H1 (cell line): ENCODE data around the gene MZF1. TPM values are rescaled to one million over a fixed set of nuclear protein-coding genes. Genes with fewer than 3 reads are reported as not detected.
A peak's percentile ranks its signal among the peaks of the same experiment; 100 is the strongest.

Experiments used
- BACH1 ChIP-seq: IDR thresholded peaks from 2 replicates; pipeline ENCODE4 v1.6.1; 2012; ENCODE audit warnings: low read length, improper control_type of control experiment
- CEBPB ChIP-seq: IDR thresholded peaks from 2 replicates; pipeline ENCODE4 v1.6.1; 2012; ENCODE audit warnings: low read depth, low read length
- JUND ChIP-seq: IDR thresholded peaks from 2 replicates; pipeline ENCODE4 v1.6.1; 2011; ENCODE audit warnings: mild to moderate bottlenecking, improper control_type of control experiment, low read length
- PHF8 ChIP-seq: fragments of 200-600 bp; sonication (generic); conservative IDR thresholded peaks from 2 replicates; pipeline ENCODE4 v1.7.1; 2012; ENCODE audit warnings: low read depth, mild to moderate bottlenecking, inconsistent platforms, low read length, moderate library complexity
- RBBP5 ChIP-seq: IDR thresholded peaks from 2 replicates; pipeline ENCODE4 v1.7.1; 2012; ENCODE audit warnings: low read depth, mild to moderate bottlenecking, inconsistent platforms, low read length, moderate library complexity, borderline replicate concordance
- SUZ12 ChIP-seq: fragments of 200-600 bp; sonication (generic); IDR thresholded peaks from 2 replicates; pipeline ENCODE4 v1.6.1; 2012; ENCODE audit warnings: mild to moderate bottlenecking, inconsistent platforms, low read length, moderate library complexity, mixed read lengths
- TEAD4 ChIP-seq: IDR thresholded peaks from 2 replicates; pipeline ENCODE4 v1.6.1; 2012; ENCODE audit warnings: low read depth, low read length, inconsistent platforms, mixed read lengths
- polyA plus RNA-seq, 7 experiments: library from polyadenylated mRNA; depleted of rRNA in 3 of 7; stranded (reverse) in 5 of 7; unstranded in 2 of 7; fragments of >200 nt in 5 of 7; fragments of 200-250 nt in 2 of 7; gene quantifications; 1 replicate in 5 of 7; 2 replicates in 1 of 7; 4 replicates in 1 of 7; pipeline versions ENCODE4 v1.2.1 to v1.2.3, GENCODE V29; 2011 to 2013; ENCODE audit warnings: missing spikeins in 2 of 7, mixed read lengths in 2 of 7
- total RNA-seq: library from RNA; stranded (reverse); fragmentation: NEBNext Ultra II Directional; extraction: Animal tissue kit (Norgen Biotek cat#: 25700); gene quantifications from 2 replicates; pipeline ENCODE4 v1.2.1, GENCODE V29; 2021

MZF1 gene
- total and polyA plus RNA-seq, 2 of the 8 experiments (the other 6 are each of a cell fraction or from before 2014, with no cell fraction given), result 15.2 to 25.0 TPM

DNA sequence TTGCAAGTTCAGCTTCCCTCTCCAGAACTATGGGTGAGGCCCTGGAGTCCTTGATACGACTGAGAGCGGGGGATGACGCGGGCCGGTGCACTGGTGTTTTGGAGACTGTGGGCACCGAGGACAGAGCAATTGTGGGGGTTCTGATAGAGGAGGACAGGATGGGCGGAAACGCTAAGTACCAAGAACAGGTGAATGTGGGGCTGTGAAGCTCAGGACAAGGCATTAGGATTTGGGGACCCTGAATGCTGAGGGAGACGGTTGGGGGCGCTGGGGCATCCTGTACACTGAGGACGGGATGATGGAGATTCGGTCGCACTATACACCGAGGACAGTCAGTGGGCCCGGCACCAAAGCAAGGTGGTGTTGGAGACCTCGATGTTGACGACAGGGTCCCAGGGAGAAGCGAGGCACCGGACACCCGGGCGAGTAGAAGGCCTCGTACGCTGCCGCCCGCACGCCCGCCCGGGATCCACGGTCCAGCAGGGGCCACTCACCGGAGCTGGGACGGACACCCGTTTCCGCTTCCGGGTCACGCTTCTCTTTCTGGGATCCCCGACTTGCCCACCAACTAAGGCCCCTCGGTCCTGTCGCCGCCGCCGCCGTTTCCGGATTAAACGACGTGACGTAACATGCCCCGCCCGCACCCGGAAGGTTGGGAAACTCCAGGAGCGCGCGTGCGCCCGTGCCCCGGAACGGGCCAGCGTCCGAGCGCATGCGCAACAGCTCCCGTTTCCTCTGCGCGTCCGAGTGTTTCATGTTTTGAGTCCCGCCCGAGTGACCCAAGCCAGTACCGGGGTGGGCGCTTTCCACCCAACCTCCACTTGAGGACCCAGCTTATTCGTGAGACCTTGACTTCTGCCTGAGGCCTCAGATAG, 18.4 kb downstream of the MZF1 start, which contains the start of gene CHMP2A (continued):
- no peak; the same call in 1 of the 2 replicates for TF ChIP-seq BACH1
- peak; percentile 69; the same call in 1 of the 2 replicates for TF ChIP-seq PHF8
- TF ChIP-seq SUZ12, result no peak
- TF ChIP-seq JUND, result peak; percentile 54; the same call in 1 of the 2 replicates
- TF ChIP-seq RBBP5, result no peak
- peak; percentile 95 for TF ChIP-seq CEBPB
- 0 out of 2 replicates have a peak, but pooled peaks have one; percentile 34 for TF ChIP-seq TEAD4
- TF ChIP-seq, all 59 proteins: peak for 21
